ENCODE data around the gene MPC1. TPM values are rescaled to one million over a fixed set of nuclear protein-coding genes. Genes with fewer than 3 reads are reported as not detected.
A peak's percentile ranks its signal among the peaks of the same experiment; 100 is the strongest.

MPC1 gene
- total and polyA plus RNA-seq, 10 donors, result 29.1 to 58.6 (median 37.7) TPM

GRCh38 chr6:166381381-166381732 lies 1.4 kb downstream of the MPC1 start:
- Histone ChIP-seq H3K27me3 (replicated peaks in 1 of 7) (no peaks in the 10 kb centered on the region), H3K36me3 (no peaks in the 10 kb centered on the region), H3K27ac (peak overlapping the region; percentile 50 to 96 (median 90)), H3K4me1 (peaks cover 4 to 41% (median 18%) of the 10 kb centered on the region in 6 donors), H3K9me3 (no peaks in the 10 kb centered on the region), H3K4me3 (peak overlapping the region; percentile 72 to 99 (median 92))
- intact Hi-C loops (cut with DNase I; ENCODE audit: low total_unique reads), result no loop called here
- whole genome bisulfite sequencing, 5 donors, result 25 to 32% (median 28%) methylated on average over 6 of the region's 6 CpGs
- no peak for TF ChIP-seq POLR2A (IDR thresholded peaks at IDR 0.05)
- no peak for TF ChIP-seq POLR2AphosphoS5 (IDR thresholded peaks at IDR 0.05)
- TF ChIP-seq, protein P1, sequence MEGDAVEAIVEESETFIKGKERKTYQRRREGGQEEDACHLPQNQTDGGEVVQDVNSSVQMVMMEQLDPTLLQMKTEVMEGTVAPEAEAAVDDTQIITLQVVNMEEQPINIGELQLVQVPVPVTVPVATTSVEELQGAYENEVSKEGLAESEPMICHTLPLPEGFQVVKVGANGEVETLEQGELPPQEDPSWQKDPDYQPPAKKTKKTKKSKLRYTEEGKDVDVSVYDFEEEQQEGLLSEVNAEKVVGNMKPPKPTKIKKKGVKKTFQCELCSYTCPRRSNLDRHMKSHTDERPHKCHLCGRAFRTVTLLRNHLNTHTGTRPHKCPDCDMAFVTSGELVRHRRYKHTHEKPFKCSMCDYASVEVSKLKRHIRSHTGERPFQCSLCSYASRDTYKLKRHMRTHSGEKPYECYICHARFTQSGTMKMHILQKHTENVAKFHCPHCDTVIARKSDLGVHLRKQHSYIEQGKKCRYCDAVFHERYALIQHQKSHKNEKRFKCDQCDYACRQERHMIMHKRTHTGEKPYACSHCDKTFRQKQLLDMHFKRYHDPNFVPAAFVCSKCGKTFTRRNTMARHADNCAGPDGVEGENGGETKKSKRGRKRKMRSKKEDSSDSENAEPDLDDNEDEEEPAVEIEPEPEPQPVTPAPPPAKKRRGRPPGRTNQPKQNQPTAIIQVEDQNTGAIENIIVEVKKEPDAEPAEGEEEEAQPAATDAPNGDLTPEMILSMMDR (IDR thresholded peaks at IDR 0.05 in 8 of 11, conservative IDR thresholded peaks at IDR 0.05 in 3 of 11), result no peak
- DNase-seq, result no peak

- TF ChIP-seq POLR2AphosphoS5 (IDR thresholded peaks at IDR 0.05), result no peak
- TF ChIP-seq, protein P1 (IDR thresholded peaks at IDR 0.05 in 8 of 11, conservative IDR thresholded peaks at IDR 0.05 in 3 of 11), result no peak
- WGBS, 5 donors, result 79 to 90% (median 84%) methylated on average over 4 of the region's 4 CpGs
- Histone ChIP-seq H3K4me3 (no peak overlapping the region), H3K4me1 (peaks cover 4 to 41% (median 18%) of the 10 kb centered on the region in 6 donors), H3K27ac (peak overlapping the region in 1 of 8 donors; percentile 30), H3K9me3 (no peaks in the 10 kb centered on the region), H3K36me3 (no peaks in the 10 kb centered on the region), H3K27me3 (replicated peaks in 1 of 7) (no peaks in the 10 kb centered on the region)
- intact Hi-C loops (cut with DNase I; ENCODE audit: low total_unique reads), result no loop called here
- no peak for DNase-seq
Measured at GRCh38 chr6:166379800-166380199, 2.9 kb downstream of the MPC1 start.

DNA sequence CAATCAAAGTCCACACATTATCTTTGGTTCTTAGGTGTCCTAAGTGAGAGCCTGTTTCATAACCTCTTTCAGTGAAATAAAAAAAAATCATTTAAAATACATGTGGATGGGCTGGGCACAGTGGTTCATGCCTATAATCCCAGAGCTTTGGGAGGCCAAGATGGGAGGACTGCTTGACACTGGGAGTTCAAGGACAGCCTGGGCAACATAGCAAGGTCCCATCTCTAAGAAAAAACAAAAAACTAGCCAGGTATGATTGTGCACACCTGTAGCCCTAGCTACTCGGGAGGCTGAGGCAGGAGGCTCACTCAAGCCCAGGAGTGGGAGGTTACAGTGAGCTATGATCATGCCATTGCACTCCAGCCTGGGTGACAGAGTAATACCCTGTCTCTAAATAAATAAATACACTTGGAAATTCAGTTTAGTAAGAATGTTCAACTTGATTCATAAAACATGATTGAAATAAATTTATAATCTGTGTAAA lies 3.6 kb downstream of the MPC1 start:
- Histone ChIP-seq H3K27ac (no peak overlapping the region), H3K9me3 (no peaks in the 10 kb centered on the region), H3K27me3 (replicated peaks in 1 of 7) (no peaks in the 10 kb centered on the region), H3K36me3 (no peaks in the 10 kb centered on the region), H3K4me3 (no peak overlapping the region), H3K4me1 (peaks cover 2 to 37% (median 15%) of the 10 kb centered on the region in 6 donors)
- TF ChIP-seq POLR2AphosphoS5 (IDR thresholded peaks at IDR 0.05) (no peak), POLR2A (IDR thresholded peaks at IDR 0.05) (no peak)
- TF ChIP-seq, protein P1 (IDR thresholded peaks at IDR 0.05 in 8 of 11, conservative IDR thresholded peaks at IDR 0.05 in 3 of 11), result no peak
- intact Hi-C loops (cut with DNase I; ENCODE audit: low total_unique reads), result no loop called here
- DNase-seq, result no peak
- 86 to 97% (median 96%) methylated on average over 1 of the region's 1 CpG for WGBS, 5 donors

DNA sequence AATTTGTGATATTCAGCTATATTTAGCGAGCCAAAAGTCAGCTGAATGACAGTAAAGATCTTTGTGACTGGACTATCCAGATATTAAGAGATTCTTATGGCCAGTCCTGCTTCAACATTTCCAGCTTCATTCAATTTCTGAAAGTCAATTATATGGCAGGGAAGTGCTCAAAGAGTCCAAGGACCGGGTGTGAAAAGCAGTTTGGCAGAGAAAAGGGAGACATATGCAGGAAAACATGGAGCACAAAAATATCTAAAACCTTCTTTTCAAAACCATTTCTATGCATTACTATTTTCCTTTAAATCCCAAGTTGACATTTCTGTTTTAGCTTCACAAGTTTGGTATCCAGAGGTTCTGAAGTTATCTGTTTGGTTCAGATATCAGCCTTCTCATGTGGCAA lies 5.0 kb downstream of the MPC1 start:
- no peak overlapping the region for H3K4me3 ChIP-seq
- DNase-seq, result no peak
- H3K4me1 ChIP-seq, result peaks cover 0 to 30% (median 8%) of the 10 kb centered on the region in 6 donors
- no peaks in the 10 kb centered on the region for H3K36me3 ChIP-seq
- TF ChIP-seq POLR2AphosphoS5 (IDR thresholded peaks at IDR 0.05) (no peak), POLR2A (IDR thresholded peaks at IDR 0.05) (no peak)
- TF ChIP-seq, protein P1 (IDR thresholded peaks at IDR 0.05 in 8 of 11, conservative IDR thresholded peaks at IDR 0.05 in 3 of 11), result no peak
- intact Hi-C loops (cut with DNase I; ENCODE audit: low total_unique reads), result no loop called here
- H3K27me3 ChIP-seq (replicated peaks in 1 of 7), result no peaks in the 10 kb centered on the region
- WGBS, 5 donors, result 49 to 76% (median 62%) methylated on average over 2 of the region's 2 CpGs
- H3K27ac ChIP-seq, result no peak overlapping the region
- H3K9me3 ChIP-seq, result no peaks in the 10 kb centered on the region
